Hematopoietic multipotent progenitor cell treated with erythropoietin and hydrocortisone succinate and interleukin-3 and kit ligand, for 17 days (in vitro differentiated cells): ENCODE results near the gene PRDM10.

Source experiments
- DNase-seq: peaks from one replicate; pipeline ENCODE4 v3.0.0-alpha.2; 2015; ENCODE audit warnings: low spot score

Gene PRDM10

GRCh38 chr11:129946965-129947364 is 55.7 kb downstream of the PRDM10 start:
- no peak for DNase-seq

GRCh38 chr11:129946256-129946655 is 56.4 kb downstream of the PRDM10 start:
- DNase-seq, result no peak

GRCh38 chr11:129945373-129945772 is 57.3 kb downstream of the PRDM10 start:
- no peak for DNase-seq

- DNase-seq, result no peak
Measured at GRCh38 chr11:129944696-129945095, 57.9 kb downstream of the PRDM10 start.

GRCh38 chr11:129943036-129943435 is 59.6 kb downstream of the PRDM10 start:
- DNase-seq, result no peak

GRCh38 chr11:129939510-129939909 is 63.1 kb downstream of the PRDM10 start:
- no peak for DNase-seq

GRCh38 chr11:129938764-129939163 is 63.9 kb downstream of the PRDM10 start:
- DNase-seq, result no peak

GRCh38 chr11:129937592-129938238 is 64.9 kb downstream of the PRDM10 start:
- DNase-seq, result no peak

GRCh38 chr11:129935723-129936122 is 66.9 kb downstream of the PRDM10 start:
- no peak for DNase-seq

- no peak for DNase-seq
Measured at GRCh38 chr11:129933891-129934290, 68.7 kb downstream of the PRDM10 start.

GRCh38 chr11:129933262-129933661 is 69.4 kb downstream of the PRDM10 start:
- no peak for DNase-seq

GRCh38 chr11:129932381-129933067 is 70.1 kb downstream of the PRDM10 start:
- DNase-seq, result no peak

- no peak for DNase-seq
Measured at GRCh38 chr11:129930743-129931142, 71.9 kb downstream of the PRDM10 start.

- DNase-seq, result no peak
Measured at GRCh38 chr11:129930296-129930695, 72.3 kb downstream of the PRDM10 start.

GRCh38 chr11:129929721-129930120 is 72.9 kb downstream of the PRDM10 start:
- DNase-seq, result no peak

GRCh38 chr11:129928923-129929692 is 73.5 kb downstream of the PRDM10 start:
- DNase-seq, result no peak

- DNase-seq, result no peak
Measured at GRCh38 chr11:129922674-129923073, 80.0 kb downstream of the PRDM10 start.

- no peak for DNase-seq
Measured at GRCh38 chr11:129918361-129918760, 84.3 kb downstream of the PRDM10 start.

GRCh38 chr11:129917231-129917630 is 85.4 kb downstream of the PRDM10 start:
- no peak for DNase-seq

GRCh38 chr11:129911298-129911697 is 91.3 kb downstream of the PRDM10 start:
- no peak for DNase-seq

- no peak for DNase-seq
Measured at GRCh38 chr11:129910360-129910759, 92.3 kb downstream of the PRDM10 start.

- no peak for DNase-seq
Measured at GRCh38 chr11:129905402-129905801, 97.2 kb downstream of the PRDM10 start.

GRCh38 chr11:129896062-129896461 is 106.6 kb downstream of the PRDM10 start:
- DNase-seq, result no peak
